NCI-H1436 treated with DMSO at 0.1 percent for 48 hours (cell line): Measurements from ENCODE around the gene TTC39B.

ENCODE experiments used
- DNase-seq: peaks from one replicate; lab custom pipeline; 2025; lab: John Stamatoyannopoulos, UW

TTC39B gene

GRCh38 chr9:15300218-15300617 lies 6.8 kb downstream of the TTC39B start:
- DNase-seq: no peak

- DNase-seq: no peak
These were observed 7.6 kb downstream of the TTC39B start for GRCh38 chr9:15299374-15299939.

- no peak for DNase-seq
These were observed 8.7 kb downstream of the TTC39B start for GRCh38 chr9:15298362-15298761.

- no peak for DNase-seq
These were observed 11.1 kb downstream of the TTC39B start for GRCh38 chr9:15295761-15296405.

GRCh38 chr9:15294604-15295003 lies 12.4 kb downstream of the TTC39B start:
- no peak for DNase-seq

GRCh38 chr9:15293804-15294316 lies 13.2 kb downstream of the TTC39B start:
- no peak for DNase-seq

- DNase-seq: no peak
These were observed 13.9 kb downstream of the TTC39B start for GRCh38 chr9:15293084-15293483.

- DNase-seq: no peak
These were observed 17.4 kb downstream of the TTC39B start for GRCh38 chr9:15289603-15290002.

GRCh38 chr9:15287309-15287708 lies 19.7 kb downstream of the TTC39B start:
- DNase-seq: no peak

- DNase-seq: no peak
These were observed 20.7 kb downstream of the TTC39B start for GRCh38 chr9:15286161-15286821.

- DNase-seq: no peak
These were observed 24.3 kb downstream of the TTC39B start for GRCh38 chr9:15282567-15283285.

GRCh38 chr9:15280647-15281046 lies 26.4 kb downstream of the TTC39B start:
- no peak for DNase-seq

GRCh38 chr9:15278839-15279238 lies 28.2 kb downstream of the TTC39B start:
- DNase-seq: no peak

- no peak for DNase-seq
These were observed 28.8 kb downstream of the TTC39B start for GRCh38 chr9:15278091-15278687.

GRCh38 chr9:15277400-15278090 lies 29.5 kb downstream of the TTC39B start:
- no peak for DNase-seq

GRCh38 chr9:15276328-15276938 lies 30.6 kb downstream of the TTC39B start:
- no peak for DNase-seq

- DNase-seq: no peak
These were observed 32.6 kb downstream of the TTC39B start for GRCh38 chr9:15274425-15274824.

GRCh38 chr9:15272377-15272928 lies 34.6 kb downstream of the TTC39B start:
- no peak for DNase-seq

GRCh38 chr9:15271403-15271802 lies 35.6 kb downstream of the TTC39B start:
- no peak for DNase-seq

- DNase-seq: no peak
These were observed 38.2 kb downstream of the TTC39B start for GRCh38 chr9:15268782-15269181.

GRCh38 chr9:15268317-15268716 lies 38.7 kb downstream of the TTC39B start:
- DNase-seq: no peak
